Naive B cell (primary cell): Measurements from ENCODE around the gene CBLB. TPM values are rescaled to one million over a fixed set of nuclear protein-coding genes. Genes with fewer than 3 reads are reported as not detected.
A peak's percentile ranks its signal among the peaks of the same experiment; 100 is the strongest.

Source experiments
- ATAC-seq, 2 donors: fragments of 150-1000 bp; cut with Tn5 transposase; 2 replicates each; pipeline ENCODE4 v1.10.0; 2021; ENCODE audit warnings: low read depth in 2 of 2, mild to moderate bottlenecking in 2 of 2, moderate library complexity in 2 of 2
- DNase-seq: peaks from one replicate; pipeline ENCODE4 v3.0.0; 2022
- H3K27ac Mint-ChIP-seq, 6 donors: one replicate each; pipeline ENCODE4 v1.8.0; 2020 to 2022; ENCODE audit warnings: mild to moderate bottlenecking in 6 of 6, mixed read lengths in 6 of 6, moderate library complexity in 5 of 6, inconsistent platforms in 2 of 6
- H3K27me3 Mint-ChIP-seq, 3 donors: one replicate each; pipeline ENCODE4 v1.8.0; 2021 to 2022; ENCODE audit warnings: mixed read lengths in 3 of 3, mild to moderate bottlenecking in 1 of 3
- H3K36me3 Mint-ChIP-seq, 2 donors: one replicate each; pipeline ENCODE4 v1.8.0; 2020 to 2022; ENCODE audit warnings: mixed read lengths in 2 of 2, inconsistent platforms in 1 of 2, mild to moderate bottlenecking in 1 of 2
- H3K4me1 Mint-ChIP-seq, 3 donors: one replicate each; pipeline ENCODE4 v1.8.0; 2020 to 2022; ENCODE audit warnings: mixed read lengths in 3 of 3, inconsistent platforms in 1 of 3, mild to moderate bottlenecking in 1 of 3, moderate library complexity in 1 of 3
- H3K4me3 Mint-ChIP-seq, 8 donors: one replicate each; pipeline ENCODE4 v1.8.0; 2020 to 2022; ENCODE audit warnings: mild to moderate bottlenecking in 8 of 8, mixed read lengths in 8 of 8, moderate library complexity in 8 of 8, inconsistent platforms in 2 of 8
- H3K9me3 Mint-ChIP-seq, 7 donors: one replicate each; pipeline ENCODE4 v1.8.0; 2020 to 2022; ENCODE audit warnings: mixed read lengths in 7 of 7, mild to moderate bottlenecking in 5 of 7, inconsistent platforms in 2 of 7, moderate library complexity in 1 of 7
- polyA plus RNA-seq, 6 donors: library from polyadenylated mRNA; unstranded; fragments of 300-500 nt; fragmentation: Illumina TruSeq; gene quantifications; one replicate each; pipeline ENCODE4 v1.2.3, GENCODE V29; 2021; ENCODE audit warnings: low read depth in 6 of 6

The CBLB gene
- polyA plus RNA-seq, 6 donors from 2014 or later, result 20.0 to 33.3 (median 26.7) TPM

GRCh38 chr3:105851582-105851981, 17.2 kb downstream of the CBLB start:
- ATAC-seq (no peak), DNase-seq (no peak)
- Mint-ChIP-seq H3K27me3 (no peaks in the 10 kb centered on the region), H3K4me1 (peaks cover 39 to 49% (median 47%) of the 10 kb centered on the region in 3 donors), H3K36me3 (peaks cover 8 to 13% of the 10 kb centered on the region in 2 donors), H3K4me3 (no peak overlapping the region), H3K9me3 (no peaks in the 10 kb centered on the region), H3K27ac (peak overlapping the region in 2 of 6 donors; percentile 80 to 98)

GRCh38 chr3:105851176-105851575, 17.6 kb downstream of the CBLB start:
- no peaks in the 10 kb centered on the region for H3K9me3 Mint-ChIP-seq
- peaks cover 8 to 13% of the 10 kb centered on the region in 2 donors for H3K36me3 Mint-ChIP-seq
- DNase-seq, result no peak
- H3K27me3 Mint-ChIP-seq, result no peaks in the 10 kb centered on the region
- peaks cover 39 to 49% (median 48%) of the 10 kb centered on the region in 3 donors for H3K4me1 Mint-ChIP-seq
- peak overlapping the region in 1 of 8 donors; percentile 7 for H3K4me3 Mint-ChIP-seq
- ATAC-seq, result peak in 1 of 2 donors; percentile 8
- peak overlapping the region in 2 of 6 donors; percentile 26 to 80 for H3K27ac Mint-ChIP-seq

GRCh38 chr3:105850593-105850992, 18.2 kb downstream of the CBLB start:
- H3K27ac Mint-ChIP-seq, result peak overlapping the region in 1 of 6 donors; percentile 12
- DNase-seq, result no peak
- no peaks in the 10 kb centered on the region for H3K27me3 Mint-ChIP-seq
- no peaks in the 10 kb centered on the region for H3K9me3 Mint-ChIP-seq
- no peak overlapping the region for H3K4me3 Mint-ChIP-seq
- peaks cover 8 to 13% of the 10 kb centered on the region in 2 donors for H3K36me3 Mint-ChIP-seq
- no peak for ATAC-seq
- peaks cover 39 to 48% (median 47%) of the 10 kb centered on the region in 3 donors for H3K4me1 Mint-ChIP-seq

GRCh38 chr3:105848821-105849220, 20.0 kb downstream of the CBLB start:
- Mint-ChIP-seq H3K9me3 (no peaks in the 10 kb centered on the region), H3K36me3 (peaks cover 8 to 13% of the 10 kb centered on the region in 2 donors), H3K27me3 (no peaks in the 10 kb centered on the region), H3K4me1 (peaks cover 29 to 35% (median 33%) of the 10 kb centered on the region in 3 donors), H3K27ac (no peak overlapping the region), H3K4me3 (no peak overlapping the region)
- DNase-seq (no peak), ATAC-seq (no peak)

- ATAC-seq (no peak), DNase-seq (no peak)
- Mint-ChIP-seq H3K36me3 (peaks cover 3 to 8% of the 10 kb centered on the region in 2 donors), H3K9me3 (no peaks in the 10 kb centered on the region), H3K27me3 (no peaks in the 10 kb centered on the region), H3K27ac (no peak overlapping the region), H3K4me1 (peaks cover 21 to 25% (median 24%) of the 10 kb centered on the region in 3 donors), H3K4me3 (no peak overlapping the region)
These were observed 20.9 kb downstream of the CBLB start for GRCh38 chr3:105847865-105848264.

GRCh38 chr3:105847452-105847851, 21.4 kb downstream of the CBLB start:
- Mint-ChIP-seq H3K4me3 (peak overlapping the region in 1 of 8 donors; percentile 22), H3K27me3 (no peaks in the 10 kb centered on the region), H3K27ac (peak overlapping the region in 2 of 6 donors; percentile 39 to 84), H3K36me3 (peaks cover 3 to 8% of the 10 kb centered on the region in 2 donors), H3K4me1 (peaks cover 20 to 24% (median 21%) of the 10 kb centered on the region in 3 donors), H3K9me3 (no peaks in the 10 kb centered on the region)
- DNase-seq, result no peak
- ATAC-seq, result no peak

GRCh38 chr3:105846809-105847208, 22.0 kb downstream of the CBLB start:
- no peak for DNase-seq
- Mint-ChIP-seq H3K27me3 (no peaks in the 10 kb centered on the region), H3K36me3 (peaks cover 3 to 8% of the 10 kb centered on the region in 2 donors), H3K4me3 (no peak overlapping the region), H3K27ac (no peak overlapping the region), H3K9me3 (no peaks in the 10 kb centered on the region), H3K4me1 (peaks cover 18 to 24% (median 20%) of the 10 kb centered on the region in 3 donors)
- ATAC-seq, result no peak

- ATAC-seq (no peak), DNase-seq (no peak)
- Mint-ChIP-seq H3K4me3 (no peak overlapping the region), H3K4me1 (peaks cover 9 to 17% (median 9%) of the 10 kb centered on the region in 3 donors), H3K27ac (no peak overlapping the region), H3K9me3 (no peaks in the 10 kb centered on the region), H3K36me3 (peaks cover 1 to 8% of the 10 kb centered on the region in 2 donors), H3K27me3 (no peaks in the 10 kb centered on the region)
These were observed 23.3 kb downstream of the CBLB start for GRCh38 chr3:105845488-105845887.

- Mint-ChIP-seq H3K9me3 (no peaks in the 10 kb centered on the region), H3K27me3 (no peaks in the 10 kb centered on the region), H3K4me3 (no peak overlapping the region), H3K4me1 (peaks cover 8 to 17% (median 14%) of the 10 kb centered on the region in 3 donors), H3K27ac (no peak overlapping the region), H3K36me3 (peaks cover 8 to 9% of the 10 kb centered on the region in 2 donors)
- ATAC-seq, result no peak
- no peak for DNase-seq
These were observed 24.1 kb downstream of the CBLB start for GRCh38 chr3:105844704-105845103.

- Mint-ChIP-seq H3K9me3 (no peaks in the 10 kb centered on the region), H3K4me1 (peaks cover 8 to 17% (median 14%) of the 10 kb centered on the region in 3 donors), H3K36me3 (peaks cover 8 to 15% of the 10 kb centered on the region in 2 donors), H3K27ac (no peak overlapping the region), H3K4me3 (no peak overlapping the region), H3K27me3 (no peaks in the 10 kb centered on the region)
- no peak for DNase-seq
- ATAC-seq, result no peak
These were observed 24.8 kb downstream of the CBLB start for GRCh38 chr3:105843994-105844393.

- DNase-seq (no peak), ATAC-seq (no peak)
- no peaks in the 10 kb centered on the region for H3K9me3 Mint-ChIP-seq
- H3K27ac Mint-ChIP-seq, result no peak overlapping the region
- H3K4me1 Mint-ChIP-seq, result peaks cover 13 to 22% (median 17%) of the 10 kb centered on the region in 3 donors
- no peaks in the 10 kb centered on the region for H3K27me3 Mint-ChIP-seq
- no peak overlapping the region for H3K4me3 Mint-ChIP-seq
- H3K36me3 Mint-ChIP-seq, result peaks cover 8 to 15% of the 10 kb centered on the region in 2 donors
These were observed 25.9 kb downstream of the CBLB start for GRCh38 chr3:105842943-105843342.

GRCh38 chr3:105842449-105842848, 26.4 kb downstream of the CBLB start:
- Mint-ChIP-seq H3K36me3 (peaks cover 4 to 15% of the 10 kb centered on the region in 2 donors), H3K9me3 (no peaks in the 10 kb centered on the region), H3K27ac (peak overlapping the region in 1 of 6 donors; percentile 16), H3K4me1 (peaks cover 14 to 22% (median 18%) of the 10 kb centered on the region in 3 donors), H3K27me3 (no peaks in the 10 kb centered on the region), H3K4me3 (no peak overlapping the region)
- no peak for ATAC-seq
- DNase-seq, result no peak

- Mint-ChIP-seq H3K4me3 (no peak overlapping the region), H3K27ac (peak overlapping the region in 1 of 6 donors; percentile 6), H3K27me3 (peaks cover 0 to 5% (median 0%) of the 10 kb centered on the region in 3 donors), H3K9me3 (peaks cover 0 to 1% (median 0%) of the 10 kb centered on the region in 7 donors), H3K36me3 (peaks cover 7 to 18% of the 10 kb centered on the region in 2 donors), H3K4me1 (peaks cover 43 to 46% (median 45%) of the 10 kb centered on the region in 3 donors)
- no peak for DNase-seq
- no peak for ATAC-seq
These were observed 30.9 kb downstream of the CBLB start for GRCh38 chr3:105837947-105838346.

GRCh38 chr3:105837143-105837740, 31.6 kb downstream of the CBLB start:
- Mint-ChIP-seq H3K27ac (peak overlapping the region in 4 of 6 donors; percentile 36 to 73 (median 48)), H3K4me1 (peaks cover 50 to 52% (median 51%) of the 10 kb centered on the region in 3 donors), H3K36me3 (peaks cover 12 to 23% of the 10 kb centered on the region in 2 donors), H3K4me3 (peak overlapping the region; percentile 3 to 77 (median 63)), H3K27me3 (peaks cover 0 to 5% (median 0%) of the 10 kb centered on the region in 3 donors), H3K9me3 (peaks cover 0 to 1% (median 0%) of the 10 kb centered on the region in 7 donors)
- peak; percentile 93 to 95 for ATAC-seq
- peak; percentile 67 for DNase-seq
